Measurements from ENCODE around the gene HPSE2. TPM values are rescaled to one million over a fixed set of nuclear protein-coding genes. Genes with fewer than 3 reads are reported as not detected.

The HPSE2 gene
- total RNA-seq, 1 donor from 2014 or later: not detected

GRCh38 chr10:98461500-98461842 lies 774.2 kb downstream of the HPSE2 start:
- H3K4me3 ChIP-seq (ENCODE audit: low read depth, low read length): no peak overlapping the region

GRCh38 chr10:98460837-98461499 lies 774.7 kb downstream of the HPSE2 start:
- TF ChIP-seq CTCF (IDR thresholded peaks at IDR 0.05; ENCODE audit: insufficient read depth, low read length, poor library complexity, severe bottlenecking): no peak
- Histone ChIP-seq H3K4me3 (ENCODE audit: low read depth, low read length) (no peak overlapping the region), H3K27me3 (ENCODE audit: control insufficient read depth, insufficient read depth, low read length) (no peaks in the 10 kb centered on the region), H3K36me3 (ENCODE audit: control insufficient read depth, insufficient read depth, low read length) (no peaks in the 10 kb centered on the region)
- peak; percentile 89 for DNase-seq (ENCODE audit: low read depth)

More at GRCh38 chr10:98461500-98461842, 774.2 kb downstream of the HPSE2 start:
- DNase-seq (ENCODE audit: low read depth): no peak
- no peaks in the 10 kb centered on the region for H3K36me3 ChIP-seq (ENCODE audit: control insufficient read depth, insufficient read depth, low read length)
- TF ChIP-seq CTCF (IDR thresholded peaks at IDR 0.05; ENCODE audit: insufficient read depth, low read length, poor library complexity, severe bottlenecking): no peak
- H3K27me3 ChIP-seq (ENCODE audit: control insufficient read depth, insufficient read depth, low read length): no peaks in the 10 kb centered on the region

GRCh38 chr10:98458809-98459784 lies 776.6 kb downstream of the HPSE2 start:
- Histone ChIP-seq H3K27me3 (ENCODE audit: control insufficient read depth, insufficient read depth, low read length) (no peaks in the 10 kb centered on the region), H3K36me3 (ENCODE audit: control insufficient read depth, insufficient read depth, low read length) (no peaks in the 10 kb centered on the region), H3K4me3 (ENCODE audit: low read depth, low read length) (no peak overlapping the region)
- TF ChIP-seq CTCF (IDR thresholded peaks at IDR 0.05; ENCODE audit: insufficient read depth, low read length, poor library complexity, severe bottlenecking): no peak
- DNase-seq (ENCODE audit: low read depth): no peak

- H3K4me3 ChIP-seq (ENCODE audit: low read depth, low read length): no peak overlapping the region
- H3K36me3 ChIP-seq (ENCODE audit: control insufficient read depth, insufficient read depth, low read length): no peaks in the 10 kb centered on the region
- no peak for DNase-seq (ENCODE audit: low read depth)
- TF ChIP-seq CTCF (IDR thresholded peaks at IDR 0.05; ENCODE audit: insufficient read depth, low read length, poor library complexity, severe bottlenecking): no peak
- H3K27me3 ChIP-seq (ENCODE audit: control insufficient read depth, insufficient read depth, low read length): no peaks in the 10 kb centered on the region
These were observed 777.9 kb downstream of the HPSE2 start for GRCh38 chr10:98457721-98458120.

GRCh38 chr10:98456686-98457482 lies 778.8 kb downstream of the HPSE2 start:
- no peak for DNase-seq (ENCODE audit: low read depth)
- no peak for TF ChIP-seq CTCF (IDR thresholded peaks at IDR 0.05; ENCODE audit: insufficient read depth, low read length, poor library complexity, severe bottlenecking)
- Histone ChIP-seq H3K4me3 (ENCODE audit: low read depth, low read length) (no peak overlapping the region), H3K36me3 (ENCODE audit: control insufficient read depth, insufficient read depth, low read length) (no peaks in the 10 kb centered on the region), H3K27me3 (ENCODE audit: control insufficient read depth, insufficient read depth, low read length) (no peaks in the 10 kb centered on the region)
